Upper lobe of right lung (tissue), 1 donor: ENCODE results near the gene ADAMTS16. TPM values are rescaled to one million over a fixed set of nuclear protein-coding genes. Genes with fewer than 3 reads are reported as not detected.

Experiments
- ATAC-seq: fragments of 200-7000 bp; cut with Tn5 transposase; one replicate; pipeline ENCODE4 v1.9.1; 2020; ENCODE audit warnings: mild to moderate bottlenecking, moderate library complexity
- DNase-seq: peaks from one replicate; pipeline ENCODE4 v3.0.0-alpha.2; 2020
- H3K27ac ChIP-seq: fragments of 200-600 bp; one replicate; pipeline ENCODE4 v1.8.0; 2022
- H3K27me3 ChIP-seq: fragments of 200-600 bp; one replicate; pipeline ENCODE4 v1.8.0; 2022; ENCODE audit warnings: mild to moderate bottlenecking
- H3K36me3 ChIP-seq: fragments of 200-600 bp; one replicate; pipeline ENCODE4 v1.8.0; 2022
- H3K4me1 ChIP-seq: fragments of 200-600 bp; one replicate; pipeline ENCODE4 v1.8.0; 2022
- H3K4me3 ChIP-seq: fragments of 200-600 bp; one replicate; pipeline ENCODE4 v1.8.0; 2022; ENCODE audit warnings: mild to moderate bottlenecking
- H3K9me3 ChIP-seq: fragments of 200-600 bp; one replicate; pipeline ENCODE4 v1.8.0; 2022
- intact Hi-C: fragments of 100-400 bp; cut with DNase I; formaldehyde crosslinking; loops from one replicate; pipeline ENCODE4 v1.11.0; 2022
- total RNA-seq: library from RNA; stranded (reverse); fragmentation: NEBNext Ultra II Directional; extraction: Animal tissue kit (Norgen Biotek cat#: 25700); gene quantifications from one replicate; pipeline ENCODE4 v1.2.1, GENCODE V29; 2021
- TF ChIP-seq, protein P1 (sequence below): fragments of 200-600 bp; IDR thresholded peaks from one replicate; pipeline ENCODE4 v1.8.0; 2022; ENCODE audit warnings: antibody characterized with exemption
- donor health status: DM: no; HTN: yes; CAD: no; lungs with severe emphysema.

The ADAMTS16 gene
- total RNA-seq, 1 donor from 2014 or later, result 0.26 TPM

DNA sequence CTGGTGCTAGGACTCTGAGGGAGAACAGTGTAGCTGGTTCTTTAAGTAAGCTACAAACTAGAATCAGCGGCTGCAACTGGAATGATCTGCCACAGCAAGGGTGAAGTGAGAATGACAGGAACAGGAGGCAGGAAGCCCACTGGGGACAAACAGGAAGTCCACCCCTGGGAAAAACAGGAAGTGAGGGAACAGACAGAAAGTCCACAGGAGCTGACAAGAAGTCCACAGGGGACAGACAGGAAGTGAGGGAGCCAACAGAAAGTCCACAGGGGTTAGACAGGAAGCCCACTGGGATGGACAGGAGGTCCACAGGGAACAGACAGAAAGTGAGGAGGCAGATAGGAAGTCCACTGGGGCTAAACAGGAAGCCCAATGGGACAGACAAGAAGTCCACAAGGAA, 15.5 kb downstream of the ADAMTS16 start:
- no peak for ATAC-seq

GRCh38 chr5:5156471-5157082, 16.4 kb downstream of the ADAMTS16 start:
- Histone ChIP-seq H3K4me3 (no peak overlapping the region), H3K36me3 (no peaks in the 10 kb centered on the region), H3K4me1 (peaks cover 5% of the 10 kb centered on the region), H3K27me3 (no peaks in the 10 kb centered on the region), H3K9me3 (no peaks in the 10 kb centered on the region), H3K27ac (no peak overlapping the region)
- DNase-seq (no peak), ATAC-seq (no peak)
- intact Hi-C loops, result no loop called here
- TF ChIP-seq, protein P1, sequence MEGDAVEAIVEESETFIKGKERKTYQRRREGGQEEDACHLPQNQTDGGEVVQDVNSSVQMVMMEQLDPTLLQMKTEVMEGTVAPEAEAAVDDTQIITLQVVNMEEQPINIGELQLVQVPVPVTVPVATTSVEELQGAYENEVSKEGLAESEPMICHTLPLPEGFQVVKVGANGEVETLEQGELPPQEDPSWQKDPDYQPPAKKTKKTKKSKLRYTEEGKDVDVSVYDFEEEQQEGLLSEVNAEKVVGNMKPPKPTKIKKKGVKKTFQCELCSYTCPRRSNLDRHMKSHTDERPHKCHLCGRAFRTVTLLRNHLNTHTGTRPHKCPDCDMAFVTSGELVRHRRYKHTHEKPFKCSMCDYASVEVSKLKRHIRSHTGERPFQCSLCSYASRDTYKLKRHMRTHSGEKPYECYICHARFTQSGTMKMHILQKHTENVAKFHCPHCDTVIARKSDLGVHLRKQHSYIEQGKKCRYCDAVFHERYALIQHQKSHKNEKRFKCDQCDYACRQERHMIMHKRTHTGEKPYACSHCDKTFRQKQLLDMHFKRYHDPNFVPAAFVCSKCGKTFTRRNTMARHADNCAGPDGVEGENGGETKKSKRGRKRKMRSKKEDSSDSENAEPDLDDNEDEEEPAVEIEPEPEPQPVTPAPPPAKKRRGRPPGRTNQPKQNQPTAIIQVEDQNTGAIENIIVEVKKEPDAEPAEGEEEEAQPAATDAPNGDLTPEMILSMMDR, result no peak

More for the DNA sequence above, 15.5 kb downstream of the ADAMTS16 start:
- Histone ChIP-seq H3K4me1 (peaks cover 5% of the 10 kb centered on the region), H3K9me3 (no peaks in the 10 kb centered on the region), H3K36me3 (no peaks in the 10 kb centered on the region), H3K27me3 (no peaks in the 10 kb centered on the region), H3K4me3 (no peak overlapping the region), H3K27ac (no peak overlapping the region)
- TF ChIP-seq, protein P1, result no peak
- DNase-seq, result no peak
- intact Hi-C loops, result no loop called here

DNA sequence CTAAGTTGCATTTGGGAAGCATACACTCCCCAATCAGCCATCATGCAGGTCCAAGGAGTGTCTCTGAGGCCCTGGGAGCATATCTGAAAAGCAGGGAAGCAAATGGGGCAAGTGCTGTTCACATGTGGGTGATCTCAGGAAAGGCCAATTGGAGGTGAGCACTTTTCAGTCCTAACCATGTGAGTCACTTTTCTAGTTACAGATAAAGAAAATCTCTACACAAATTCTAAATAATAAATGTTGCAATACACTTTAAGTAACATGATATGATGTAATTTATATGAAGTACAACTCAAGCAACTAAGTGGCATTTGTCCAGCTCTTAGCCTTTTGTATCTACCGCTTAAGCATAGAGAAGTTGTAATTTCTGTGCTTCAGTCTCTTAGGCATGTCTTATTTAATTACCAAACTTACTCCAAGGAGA, 18.4 kb downstream of the ADAMTS16 start:
- DNase-seq (no peak), ATAC-seq (peak; percentile 79)
- Histone ChIP-seq H3K9me3 (no peaks in the 10 kb centered on the region), H3K4me3 (no peak overlapping the region), H3K4me1 (peaks cover 5% of the 10 kb centered on the region), H3K27ac (no peak overlapping the region), H3K27me3 (no peaks in the 10 kb centered on the region), H3K36me3 (no peaks in the 10 kb centered on the region)
- intact Hi-C loops, result no loop called here
- TF ChIP-seq, protein P1, result no peak

GRCh38 chr5:5159282-5160103, 19.4 kb downstream of the ADAMTS16 start:
- TF ChIP-seq, protein P1, result no peak
- DNase-seq, result no peak
- peaks cover 5% of the 10 kb centered on the region for H3K4me1 ChIP-seq
- intact Hi-C loops, result no loop called here
- no peaks in the 10 kb centered on the region for H3K9me3 ChIP-seq
- H3K27me3 ChIP-seq, result no peaks in the 10 kb centered on the region
- no peak overlapping the region for H3K4me3 ChIP-seq
- no peak overlapping the region for H3K27ac ChIP-seq
- H3K36me3 ChIP-seq, result no peaks in the 10 kb centered on the region
- ATAC-seq, result peak; percentile 60

DNA sequence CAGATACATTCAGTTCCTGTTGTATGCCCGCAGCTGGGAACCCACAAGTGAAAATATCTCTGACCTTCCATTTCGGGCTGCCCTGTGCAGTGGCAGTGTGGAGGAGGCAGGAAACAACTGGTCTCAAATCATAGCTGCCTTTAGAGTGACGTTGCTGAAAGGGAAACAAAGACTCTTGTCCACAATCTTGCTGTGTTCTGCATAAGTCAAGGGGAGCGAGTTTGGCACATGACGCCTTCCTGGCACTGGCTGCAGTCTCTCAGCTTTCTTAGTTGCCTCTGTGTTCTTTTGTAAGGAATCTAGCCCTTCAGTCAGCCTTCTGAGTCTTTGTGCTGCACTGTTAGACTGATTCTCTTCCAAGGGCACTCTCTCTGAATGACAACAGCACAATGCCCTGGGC, 24.0 kb downstream of the ADAMTS16 start:
- intact Hi-C loops, result no loop called here
- Histone ChIP-seq H3K9me3 (no peaks in the 10 kb centered on the region), H3K27ac (no peak overlapping the region), H3K4me3 (no peak overlapping the region), H3K36me3 (no peaks in the 10 kb centered on the region), H3K27me3 (no peaks in the 10 kb centered on the region), H3K4me1 (peaks cover 5% of the 10 kb centered on the region)
- TF ChIP-seq, protein P1, result no peak
- ATAC-seq (peak; percentile 60), DNase-seq (no peak)
